HTR-8/SVneo (cell line): ENCODE results near the gene SMC3.

Source experiments
- DNase-seq: peaks from one replicate; pipeline ENCODE4 v3.0.0; 2011; ENCODE audit warnings: low spot score, mixed read lengths; ENCODE audit not compliant: insufficient read length
- FAIRE-seq: peaks from 2 replicates; lab custom pipeline; 2011; peaks lifted over from hg19 to GRCh38; lab: Jason Lieb, UNC

SMC3 gene

DNA sequence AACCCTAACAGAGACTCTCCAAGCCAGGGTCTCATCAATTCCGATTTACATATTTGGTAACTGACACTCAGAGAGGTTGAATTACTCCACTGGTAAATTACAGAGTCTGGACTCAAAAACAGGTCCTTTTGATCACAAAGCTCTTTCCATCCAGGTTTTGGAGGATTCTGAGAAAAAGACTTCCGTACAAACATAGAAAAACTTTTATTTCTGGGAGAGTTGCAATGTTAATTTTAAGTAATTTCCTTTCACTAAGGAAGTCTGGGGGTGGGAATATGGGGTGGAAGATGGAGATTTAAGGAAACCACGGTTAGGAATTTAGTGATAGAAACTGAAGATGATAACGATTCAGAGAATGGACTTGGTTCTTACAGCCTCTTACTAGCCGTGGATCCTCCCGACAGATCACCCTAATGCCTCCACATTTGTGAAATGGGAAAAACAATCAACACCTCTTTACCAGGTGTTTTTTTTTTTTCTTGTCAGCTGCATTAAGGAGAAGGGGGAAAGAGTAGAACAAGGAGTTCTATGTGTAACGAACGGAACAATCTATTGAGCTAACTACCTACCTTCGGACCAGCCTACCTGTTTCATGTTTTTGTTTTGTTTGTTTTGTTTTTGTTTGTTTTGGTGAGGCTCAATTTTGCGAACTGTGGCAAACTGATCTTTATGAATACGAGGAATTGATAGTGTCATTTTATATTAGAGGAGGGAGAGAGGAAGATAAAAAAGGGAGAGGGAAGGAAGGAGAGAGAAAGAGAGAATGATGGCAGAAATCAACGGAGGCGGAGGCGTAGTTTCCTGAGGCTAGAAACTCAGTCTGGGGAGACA, 74.9 kb downstream of the SMC3 start:
- no peak for DNase-seq
- no peak for FAIRE-seq

DNA sequence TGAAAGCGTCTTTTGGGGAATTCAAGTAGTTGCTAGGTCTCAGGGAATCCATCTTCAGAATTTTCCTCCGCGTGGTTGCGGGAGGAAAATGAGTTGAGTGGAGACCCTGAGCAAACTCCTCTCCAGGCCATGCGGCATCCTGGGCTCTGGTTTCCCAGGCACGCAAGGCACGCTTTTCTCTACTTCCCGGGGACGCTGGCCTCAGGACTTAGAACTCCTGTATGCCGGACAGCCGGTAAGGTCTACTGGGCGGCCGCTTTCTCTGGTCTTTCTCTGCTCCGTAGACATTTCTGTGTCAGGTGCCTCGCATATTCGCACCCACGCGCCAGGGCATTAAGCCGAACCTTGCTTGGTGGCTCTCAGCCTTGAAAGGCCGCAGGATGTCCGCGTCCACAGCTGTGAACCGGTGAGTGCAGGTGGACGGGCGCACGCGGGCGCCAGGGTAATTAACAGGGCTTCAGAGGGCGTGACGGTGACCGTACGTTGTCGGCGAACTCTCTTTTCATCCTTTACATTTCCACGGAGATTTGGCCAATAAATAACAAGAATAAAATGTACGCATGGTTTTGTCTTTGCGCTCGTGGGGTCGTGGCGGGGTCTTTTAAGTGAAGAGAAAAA, 75.6 kb downstream of the SMC3 start:
- DNase-seq, result no peak
- FAIRE-seq, result no peak

DNA sequence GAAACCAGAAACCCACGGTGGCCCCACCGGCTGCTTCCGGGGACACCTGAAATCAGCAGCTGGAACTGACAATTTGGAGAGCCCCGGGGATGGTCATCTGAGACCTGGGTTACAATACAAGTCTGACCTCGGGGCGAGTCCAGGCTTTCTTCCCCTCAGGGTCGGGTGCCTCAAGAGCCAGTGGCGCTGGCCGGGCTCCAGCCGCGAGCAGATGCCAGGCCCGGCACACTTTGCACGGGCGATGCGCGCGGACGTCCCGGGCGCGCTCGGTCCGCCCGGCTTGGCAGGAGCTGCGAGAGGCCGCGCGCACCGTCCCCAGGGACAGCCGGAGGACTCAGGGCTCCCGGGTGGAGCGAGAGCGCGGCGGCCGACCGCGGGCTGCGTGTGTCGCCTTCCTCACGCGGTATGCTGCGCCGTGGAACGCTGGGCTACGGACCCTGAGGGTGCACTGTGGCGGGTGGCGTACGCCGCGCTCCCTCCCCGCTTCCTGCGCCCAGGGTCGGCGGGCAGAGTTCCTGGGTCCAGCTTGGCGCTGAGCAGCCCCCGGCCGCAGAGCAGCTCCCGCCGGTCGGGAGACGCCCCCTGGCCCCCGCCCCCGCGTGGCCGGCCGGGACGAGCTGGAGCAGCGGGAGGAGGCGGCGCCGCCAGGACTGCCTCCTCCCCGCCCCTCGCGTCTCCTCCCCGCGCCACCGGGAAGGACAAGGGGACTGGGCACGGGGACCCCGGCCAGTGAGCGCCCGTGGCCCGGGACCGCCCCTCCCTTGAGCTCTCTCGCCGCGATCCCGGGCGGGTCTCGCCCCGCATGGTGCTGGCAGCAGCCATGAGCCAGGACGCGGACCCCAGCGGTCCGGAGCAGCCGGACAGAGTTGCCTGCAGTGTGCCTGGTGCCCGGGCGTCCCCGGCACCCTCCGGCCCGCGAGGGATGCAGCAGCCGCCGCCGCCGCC, 76.4 kb downstream of the SMC3 start, which contains the start of gene RBM20:
TSS of gene RBM20 (plus strand) at position 684 of the 945 bp plus-strand sequence. CDS start at position 803, 119 bp downstream.
- no peak for FAIRE-seq

DNA sequence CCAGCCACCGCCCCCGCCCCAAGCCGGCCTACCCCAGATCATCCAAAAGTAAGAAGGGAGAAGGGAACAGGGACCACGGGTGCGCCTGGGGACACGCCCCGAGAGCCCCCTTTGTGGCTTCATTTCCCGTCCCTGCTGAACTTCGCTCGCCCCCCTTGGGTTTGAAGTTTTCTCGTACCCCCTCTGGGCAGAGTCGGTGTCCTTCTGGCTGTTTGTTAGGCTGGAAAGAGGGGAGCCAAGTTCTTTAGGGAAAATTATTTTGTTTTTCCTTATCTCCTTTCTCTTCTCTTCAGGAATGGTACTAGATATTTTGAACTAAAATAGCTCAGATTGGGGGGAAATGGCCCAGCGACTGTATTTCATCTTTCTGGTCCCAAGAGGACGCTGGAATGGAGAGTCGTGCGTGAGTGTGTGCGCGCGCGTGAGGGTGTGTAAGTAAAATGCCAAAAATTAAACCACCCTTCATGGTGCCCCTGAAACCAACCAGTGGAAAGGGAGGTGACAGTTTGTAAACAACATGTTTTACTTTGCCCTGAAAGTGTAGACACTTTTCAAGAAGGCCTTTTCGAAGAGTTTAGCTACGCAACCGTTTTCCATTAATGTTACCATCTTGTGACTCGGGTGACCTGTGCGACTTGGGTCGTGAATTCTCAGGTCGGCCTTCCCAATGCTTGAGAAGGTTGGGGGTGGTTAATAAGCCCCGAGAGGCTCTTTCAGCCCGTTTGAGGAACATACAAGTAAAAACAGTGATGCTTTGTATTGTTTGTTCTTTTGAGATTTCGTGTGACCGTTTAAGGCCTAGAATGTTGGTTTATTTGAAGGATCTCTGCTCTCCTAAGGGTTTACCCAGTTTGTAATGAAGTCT, 77.3 kb downstream of the SMC3 start:
- DNase-seq, result no peak
- no peak for FAIRE-seq

More for the DNA sequence above, 76.4 kb downstream of the SMC3 start, which contains the start of gene RBM20:
- peak; percentile 26 for DNase-seq

DNA sequence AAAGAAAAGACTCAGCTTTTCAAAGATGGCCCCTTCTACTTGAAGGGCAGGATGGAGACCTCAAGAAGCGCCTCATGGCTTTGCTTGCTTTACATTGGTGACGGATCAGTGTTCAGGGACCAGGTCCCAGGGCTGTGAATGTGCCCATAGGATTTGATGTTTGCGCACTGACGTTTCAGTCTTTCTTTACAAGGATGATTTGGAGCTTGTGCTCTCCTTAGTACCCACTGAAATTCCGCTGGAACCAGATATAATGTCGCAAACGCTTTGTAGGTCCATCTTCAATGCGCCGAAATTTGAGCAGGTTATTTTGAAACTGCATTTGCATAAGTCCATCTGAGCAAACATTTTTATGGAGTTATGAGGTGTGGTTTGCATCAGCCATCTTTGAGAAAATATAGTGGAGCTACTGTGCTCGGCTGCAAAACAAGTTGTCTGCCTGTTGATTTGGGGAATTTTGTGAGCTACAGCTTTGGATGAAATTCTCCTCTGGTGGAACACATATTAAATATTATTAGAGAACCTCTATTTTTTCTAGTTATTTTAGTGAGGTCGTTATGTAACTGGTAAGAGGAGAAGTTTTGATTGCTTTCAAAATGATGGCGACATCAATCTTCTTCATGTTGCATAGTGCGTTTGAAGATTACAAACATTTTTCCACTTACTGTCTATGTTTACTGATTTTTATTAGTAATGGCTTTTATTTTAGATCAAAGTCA, 79.1 kb downstream of the SMC3 start:
- no peak for DNase-seq
- FAIRE-seq, result no peak

DNA sequence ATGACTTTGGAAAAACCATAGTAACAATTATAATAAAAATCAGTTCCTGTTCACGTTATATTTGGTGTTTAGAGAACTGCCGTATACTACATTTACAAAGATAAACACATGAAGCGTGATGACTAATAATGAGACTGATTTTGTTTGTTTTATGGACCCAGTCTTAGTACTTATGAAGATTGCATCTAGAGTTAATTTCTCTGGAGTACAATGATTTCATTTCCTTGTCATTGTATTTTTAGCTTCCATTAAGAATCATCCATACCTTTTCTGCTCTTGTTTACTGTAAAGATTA, 79.6 kb downstream of the SMC3 start:
- no peak for FAIRE-seq
- no peak for DNase-seq

DNA sequence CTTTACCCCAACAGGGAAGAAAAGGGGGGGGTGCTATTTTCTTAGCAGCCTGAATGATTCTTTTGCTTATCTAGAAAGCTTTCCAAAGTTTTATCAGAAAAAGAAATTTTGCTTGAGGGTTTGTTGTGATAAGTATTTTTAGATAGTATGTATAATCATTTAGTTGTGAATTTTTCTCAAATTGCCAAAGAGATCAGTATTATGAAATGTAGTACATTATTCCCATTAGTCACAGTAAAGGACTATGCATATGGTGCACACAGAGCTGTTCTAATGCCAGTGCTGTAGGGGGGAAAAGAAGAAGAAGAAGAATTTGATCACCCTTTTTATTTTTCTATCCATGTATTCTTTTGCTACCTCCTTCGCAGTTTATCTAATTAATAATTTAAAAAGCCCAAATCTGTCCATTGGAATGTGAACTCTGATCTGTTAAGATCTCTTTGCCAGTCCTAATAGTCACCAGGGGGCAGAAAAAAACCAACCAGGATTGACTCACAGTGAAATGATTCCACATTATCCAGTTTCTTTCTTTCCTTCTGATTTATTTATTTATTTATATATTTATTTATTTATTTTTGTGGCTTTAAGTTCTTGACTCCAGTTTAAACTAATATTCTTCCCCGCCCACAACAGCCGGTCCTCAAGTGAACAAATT, 81.3 kb downstream of the SMC3 start:
- FAIRE-seq, result no peak
- no peak for DNase-seq

DNA sequence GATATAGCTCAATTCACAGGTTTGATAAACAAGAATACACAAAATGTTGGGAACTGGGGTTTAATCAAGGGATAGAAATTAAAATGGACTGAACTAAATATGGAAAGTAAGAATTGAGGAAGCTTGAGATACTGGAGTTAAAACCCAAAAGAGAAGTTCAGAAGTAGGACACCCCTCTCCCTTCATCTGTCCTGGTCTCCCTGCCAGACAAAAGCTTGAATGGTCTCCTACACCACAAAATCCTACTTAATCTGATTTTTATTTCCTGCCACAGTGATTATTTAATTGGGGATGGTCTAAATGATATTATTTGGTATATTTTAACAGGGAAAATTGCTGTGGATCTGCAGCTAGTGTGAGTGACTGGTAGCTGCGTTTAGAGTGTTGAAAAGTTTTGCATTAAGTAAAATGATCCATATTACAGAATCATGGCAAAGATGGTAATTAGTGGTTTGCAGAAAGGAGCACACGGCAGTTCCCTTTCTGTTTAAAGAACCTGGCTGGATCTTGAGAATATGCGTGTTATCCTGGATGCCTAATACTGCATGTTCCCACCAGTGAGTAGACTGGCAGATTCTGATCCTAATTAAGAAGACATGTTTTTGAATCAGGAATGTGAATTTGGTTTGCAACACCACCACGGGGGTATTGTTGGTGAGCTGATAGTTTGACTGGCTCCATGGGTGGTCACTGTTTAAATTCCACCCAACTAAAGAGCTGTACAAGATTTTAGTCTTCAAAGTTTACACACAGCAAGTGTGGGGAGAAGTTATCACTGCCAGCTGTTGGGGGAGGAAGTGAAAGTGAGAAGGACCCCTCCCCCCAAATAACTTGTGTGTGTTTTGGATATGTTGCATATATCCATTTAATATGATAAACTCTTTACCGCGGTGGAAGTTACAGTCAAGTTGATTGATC, 82.1 kb downstream of the SMC3 start:
- no peak for FAIRE-seq
- DNase-seq, result no peak

DNA sequence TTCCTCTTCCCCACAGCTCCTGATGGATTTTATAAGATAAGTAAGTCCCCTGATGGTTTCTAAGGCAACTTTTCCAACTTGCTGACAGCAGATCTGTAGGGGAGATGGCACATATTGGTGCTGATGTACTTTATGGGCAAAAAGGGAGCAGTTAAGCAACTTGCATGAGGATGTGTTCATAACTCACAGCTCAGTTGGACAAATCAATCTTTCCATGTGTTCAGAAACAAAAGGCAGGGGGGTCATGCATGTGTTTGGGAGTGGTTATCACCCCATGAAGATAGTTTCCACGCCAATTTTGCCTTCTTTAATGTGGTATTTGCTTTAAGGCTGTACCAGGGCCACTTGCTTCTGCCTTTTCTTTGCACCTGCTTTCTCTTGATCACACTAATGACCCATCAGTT, 82.8 kb downstream of the SMC3 start:
- FAIRE-seq (no peak), DNase-seq (no peak)

DNA sequence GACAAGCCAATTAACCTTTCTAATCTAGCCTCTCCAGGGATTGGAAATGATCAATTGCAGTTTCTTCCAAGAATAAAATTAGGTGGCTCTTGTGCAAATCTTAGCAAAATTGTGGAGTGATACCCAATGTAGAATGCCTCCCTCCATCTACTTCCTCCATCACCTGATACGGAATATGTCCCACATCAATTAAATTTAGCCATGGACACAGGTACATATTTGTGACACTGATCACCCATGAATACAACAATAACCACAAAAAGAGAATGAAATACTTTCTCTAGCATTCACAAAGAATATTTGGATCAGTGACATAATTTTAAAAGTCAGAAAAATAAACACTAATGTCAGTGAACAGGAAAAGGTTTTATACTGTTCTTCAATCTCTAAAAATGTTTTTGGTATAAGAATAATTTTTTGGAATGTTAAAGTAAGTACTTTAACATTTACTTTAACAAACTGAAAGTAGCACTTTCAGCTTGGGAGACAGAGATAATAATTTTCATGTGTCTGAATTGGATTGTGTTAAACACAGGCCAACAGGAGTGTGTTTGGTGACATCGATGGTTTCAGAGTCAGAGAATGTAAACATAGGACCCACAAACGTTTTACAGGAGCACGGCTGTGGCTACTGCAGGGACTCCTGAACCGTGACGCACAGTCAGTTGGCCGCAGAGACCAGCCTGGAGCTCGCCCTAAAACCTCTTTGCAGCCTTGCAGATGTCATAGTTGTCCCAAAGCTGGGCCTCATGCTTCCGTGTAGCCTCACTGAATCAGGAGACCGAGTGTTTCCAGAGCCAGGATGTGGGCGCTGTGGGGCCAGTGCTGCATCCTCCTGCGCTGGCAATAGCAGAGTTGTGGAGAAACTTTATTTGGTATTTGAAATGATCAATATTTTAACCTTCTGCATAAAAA, 83.8 kb downstream of the SMC3 start:
- FAIRE-seq (no peak), DNase-seq (peak; percentile 14)

DNA sequence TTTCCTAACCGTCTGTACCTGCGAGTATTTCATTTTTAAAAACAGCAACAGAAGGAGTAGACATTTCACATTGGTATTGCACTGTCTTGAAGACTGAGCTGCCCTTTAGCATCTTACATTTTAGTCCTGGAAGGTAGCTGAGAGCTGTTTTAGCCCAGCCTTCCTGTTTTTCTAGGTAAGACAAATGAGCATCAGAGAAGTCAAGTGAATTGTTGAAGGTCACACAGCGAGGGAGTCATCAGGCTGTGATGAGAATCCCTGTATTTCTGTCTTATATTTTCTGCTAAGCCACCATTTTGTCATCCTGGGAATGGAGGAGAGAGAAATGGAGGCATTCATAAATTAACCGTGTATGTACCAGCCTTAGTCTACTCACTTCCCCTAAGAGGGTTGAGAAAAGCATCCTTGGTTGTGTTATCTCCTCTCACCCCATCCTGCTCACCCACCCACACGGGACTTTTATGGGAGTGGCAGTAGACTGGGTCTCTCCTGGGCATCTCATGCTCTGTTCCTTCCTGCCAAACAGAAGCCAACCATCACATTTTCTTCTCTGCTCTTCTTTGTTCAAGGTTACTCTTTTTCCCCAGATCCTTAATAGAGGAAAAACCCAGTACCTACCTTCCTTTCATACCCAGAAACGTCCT, 85.1 kb downstream of the SMC3 start:
- FAIRE-seq (no peak), DNase-seq (no peak)
